DMS153 treated with DMSO at 0.1 percent for 48 hours (cell line): ENCODE measurements around the gene CELSR1.
"Not testable (repeated sequence)": the region's sequence is repeated elsewhere in the genome, so short reads cannot be mapped to it uniquely, and the experiment has no call there.

Experiments
- DNase-seq: peaks from one replicate; lab custom pipeline; 2025; ENCODE audit not compliant: unreplicated experiment; lab: John Stamatoyannopoulos, UW

Gene CELSR1

DNA sequence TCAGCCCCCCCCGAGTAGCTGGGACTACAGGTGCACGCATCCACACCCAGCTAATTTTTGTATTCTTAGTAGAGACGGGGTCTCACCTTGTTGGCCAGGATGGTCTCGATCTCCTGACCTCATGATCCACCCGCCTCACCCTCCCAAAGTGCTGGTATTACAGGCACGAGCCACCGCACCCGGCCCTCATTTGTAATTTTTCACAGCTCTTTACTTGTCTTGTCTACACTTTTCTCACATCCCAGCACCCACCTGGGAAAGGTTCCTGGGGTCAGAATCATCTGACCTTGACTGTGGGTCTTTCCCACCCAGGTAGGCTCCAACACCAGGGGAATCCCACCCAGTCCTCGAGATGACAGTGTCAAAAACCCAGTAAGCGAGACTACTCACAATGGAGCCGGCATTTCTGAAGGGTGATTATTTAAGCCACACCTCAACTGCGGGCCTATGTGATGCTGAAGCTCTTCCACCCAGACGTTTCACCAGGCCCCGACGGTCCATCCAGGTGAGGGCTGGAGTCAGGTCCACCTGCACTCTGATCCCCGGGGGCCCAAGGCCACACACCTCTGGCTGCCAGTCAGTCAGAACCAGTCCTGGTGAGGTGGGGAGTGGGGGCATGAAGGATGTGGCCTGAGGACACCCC lies 23.4 kb downstream of the CELSR1 start:
- no peak for DNase-seq

DNA sequence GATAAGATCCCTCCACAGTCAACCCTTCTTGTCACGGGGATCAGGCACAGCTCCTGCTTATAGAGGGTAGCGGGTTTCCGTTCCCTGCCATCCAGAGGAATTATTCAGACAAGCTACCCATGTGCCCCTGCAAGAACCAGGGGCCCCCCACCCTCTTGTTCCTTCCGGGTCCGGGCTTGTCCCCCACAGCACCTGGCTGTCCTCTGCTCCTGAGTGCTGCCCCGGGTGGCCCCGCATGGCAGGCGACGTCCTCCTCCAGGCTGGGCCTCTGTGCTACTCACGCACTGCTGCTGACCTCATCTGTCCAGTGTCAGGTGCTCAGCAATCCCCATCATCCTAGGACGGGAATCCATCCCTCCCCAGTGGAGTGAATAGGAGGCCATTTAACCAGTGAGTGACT lies 24.7 kb downstream of the CELSR1 start:
- DNase-seq, result no peak

DNA sequence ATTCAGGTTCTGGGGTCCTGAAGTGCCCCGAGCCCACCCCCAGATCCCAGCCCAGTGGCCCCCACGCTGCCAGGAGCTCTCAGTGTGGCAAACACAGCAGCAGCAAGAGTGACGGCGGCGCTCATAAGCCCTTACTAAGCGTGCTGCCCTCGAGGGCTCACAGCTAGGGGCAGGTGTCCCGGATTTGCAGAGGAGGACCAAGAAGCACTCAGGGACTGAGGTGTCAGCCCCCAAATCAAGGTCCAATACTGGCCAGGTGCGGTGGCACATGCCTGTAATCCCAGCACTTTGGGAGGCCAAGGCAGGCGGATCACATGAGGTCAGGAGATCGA lies 25.4 kb downstream of the CELSR1 start:
- DNase-seq, result no peak

DNA sequence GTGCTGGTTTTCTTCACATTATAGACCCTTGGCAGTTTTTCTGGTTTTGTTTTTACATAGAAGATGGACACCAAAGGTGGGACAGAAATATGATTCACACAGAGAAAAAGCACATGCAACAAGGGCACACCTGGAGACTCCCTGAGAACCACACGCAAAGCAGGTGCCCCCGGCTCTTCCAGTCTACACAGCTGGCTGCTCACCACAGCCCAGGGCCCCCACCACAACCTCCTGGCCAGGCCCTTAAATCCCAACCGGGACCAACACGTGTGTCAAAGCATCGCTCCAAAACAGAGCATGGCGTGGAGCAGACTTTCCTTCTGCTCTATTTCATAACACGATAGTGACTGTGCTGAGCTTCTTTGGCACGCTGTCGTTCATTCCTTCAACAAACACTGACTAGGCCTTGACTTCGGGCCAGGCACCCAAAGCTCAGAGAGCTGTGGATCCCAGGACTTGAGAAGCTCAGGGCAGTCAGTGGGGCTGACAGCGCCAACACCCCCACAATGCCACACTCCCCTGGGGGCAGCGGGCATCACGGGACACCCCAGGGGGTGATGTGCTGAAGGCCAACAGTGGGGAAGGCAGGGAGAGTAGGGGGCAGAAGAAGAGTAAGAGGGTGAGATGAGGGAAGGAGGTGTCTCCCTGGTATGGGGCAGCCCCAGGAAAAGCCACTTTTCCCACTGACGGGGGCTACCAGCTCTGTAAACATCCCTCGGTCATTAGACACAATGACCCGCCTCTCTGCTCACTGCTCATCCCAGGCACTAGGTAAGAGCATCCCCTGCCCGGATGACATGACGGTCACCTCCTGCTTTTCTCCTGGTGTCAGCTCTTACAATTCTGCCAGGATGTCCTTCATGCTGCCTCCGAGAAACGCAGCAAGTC lies 26.0 kb downstream of the CELSR1 start:
- no peak for DNase-seq

DNA sequence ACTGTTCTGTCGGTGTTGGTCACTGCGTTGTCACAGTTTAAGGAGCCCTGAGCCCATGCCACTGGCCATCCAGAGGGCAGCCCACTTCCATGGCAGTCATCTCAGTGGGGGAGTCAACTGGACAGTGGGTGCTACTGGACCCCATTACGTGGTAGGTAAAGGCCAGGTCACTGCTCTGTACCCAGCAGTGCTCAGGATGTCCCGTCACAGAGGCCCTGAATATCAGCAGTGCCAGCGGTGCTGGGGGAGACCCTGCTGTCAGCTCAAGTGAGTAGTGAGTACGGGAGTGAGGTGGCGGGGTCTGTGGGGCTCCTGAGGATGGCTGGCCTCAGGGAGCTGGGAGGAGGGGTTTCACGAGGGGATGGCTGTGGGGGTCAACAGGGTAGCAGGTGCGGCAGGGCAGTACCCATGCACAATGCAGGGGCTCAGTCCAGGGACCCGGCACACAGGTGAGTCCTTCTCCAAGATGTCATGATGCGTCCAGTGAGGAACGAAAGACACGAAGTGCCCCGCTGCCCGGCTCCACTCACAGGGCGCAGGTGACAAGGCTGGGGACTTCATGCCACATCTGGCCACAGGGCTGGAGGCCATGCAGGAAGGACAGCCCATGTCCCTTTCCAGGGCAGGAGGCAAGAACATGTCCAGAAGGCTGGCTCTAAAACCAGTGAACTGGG lies 27.9 kb downstream of the CELSR1 start:
- DNase-seq, result no peak

DNA sequence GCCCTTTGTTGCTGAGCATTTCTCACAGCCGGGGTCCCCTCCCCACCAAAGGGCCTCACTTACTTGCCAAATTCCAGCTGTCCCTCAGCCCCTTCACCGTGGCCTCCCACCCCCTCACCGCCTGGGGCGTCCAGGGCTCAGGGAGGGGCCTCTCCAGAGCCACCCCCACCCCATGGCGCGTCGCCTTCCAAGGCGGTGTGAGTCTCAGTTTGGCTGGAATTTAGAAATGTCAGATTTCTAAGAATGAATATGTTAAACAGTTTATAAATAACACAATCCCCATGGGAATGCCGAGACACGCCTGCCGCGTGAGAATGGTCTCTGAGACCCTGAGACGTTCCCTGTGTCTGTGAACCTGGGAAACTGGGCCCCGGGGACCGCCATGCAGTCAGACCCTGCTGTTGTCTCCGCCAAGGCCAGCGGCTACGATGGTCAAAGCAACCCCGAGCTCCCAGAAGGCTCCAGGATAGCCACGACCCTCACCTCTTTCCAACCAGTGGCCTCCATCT lies 28.9 kb downstream of the CELSR1 start:
- no peak for DNase-seq

DNA sequence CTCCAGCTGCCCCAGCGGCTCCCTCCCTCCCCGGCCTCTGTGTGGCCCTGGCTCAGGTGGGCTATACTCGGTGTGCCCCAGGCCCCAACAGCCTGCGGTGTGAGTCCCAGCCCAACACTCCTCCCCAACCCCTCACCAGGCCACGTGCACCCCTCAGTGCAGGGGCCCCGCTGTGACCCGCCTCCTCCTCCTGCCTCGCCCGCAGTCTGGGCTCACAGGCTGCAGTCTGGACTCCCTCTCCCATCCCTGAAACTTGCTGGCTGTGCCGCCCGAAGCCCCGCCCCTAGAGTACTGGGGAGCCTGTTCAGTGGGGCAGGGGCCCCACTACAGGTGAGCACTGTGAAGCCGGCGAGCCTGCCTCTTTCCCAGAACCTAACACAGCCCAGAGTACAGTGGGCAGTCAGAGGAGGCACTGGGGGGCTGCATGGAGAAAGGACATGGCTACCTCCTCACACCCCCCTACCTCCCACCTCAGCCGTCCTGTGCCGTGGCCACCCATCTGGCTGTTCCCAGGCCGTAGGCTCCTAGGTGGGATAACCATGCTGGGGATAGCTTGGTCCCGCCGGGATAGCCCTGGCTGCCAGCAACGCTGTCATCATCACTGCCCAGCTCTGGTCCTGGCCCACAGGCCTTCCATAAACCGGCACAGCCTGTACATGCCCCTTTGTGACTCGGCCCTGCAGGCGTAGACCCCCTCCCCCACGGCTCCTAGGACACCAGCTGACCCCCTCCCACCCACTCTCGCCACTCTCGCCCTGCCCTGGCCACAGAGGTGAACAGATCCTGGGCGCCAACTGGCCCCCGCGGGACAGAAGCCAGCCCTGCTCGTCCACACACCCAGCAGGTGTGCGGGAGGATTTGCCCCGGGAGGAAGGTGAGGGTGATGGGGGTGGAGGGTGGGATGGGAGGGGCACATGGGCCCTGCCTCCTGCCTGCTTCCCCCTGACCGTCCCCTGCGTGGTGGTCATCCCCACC lies 29.7 kb downstream of the CELSR1 start:
- DNase-seq, result no peak

DNA sequence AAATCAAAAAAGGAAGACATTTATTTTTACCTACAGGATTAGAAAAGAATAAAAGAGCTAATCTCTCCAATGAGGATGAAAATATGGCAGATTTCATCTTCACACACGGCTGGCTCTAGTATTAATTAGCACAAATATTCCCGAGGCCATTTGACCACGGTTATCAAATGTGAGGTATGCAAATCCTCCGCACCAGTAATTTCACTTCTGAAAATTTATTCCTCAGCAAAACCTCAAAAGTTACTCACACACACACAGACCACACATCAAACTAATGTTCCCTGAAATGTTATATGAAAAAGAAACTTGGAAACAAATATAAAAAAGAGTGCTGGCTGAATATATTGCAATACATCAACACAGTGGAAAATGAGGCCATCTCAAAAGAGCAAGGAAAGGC lies 32.8 kb downstream of the CELSR1 start:
- no peak for DNase-seq

DNA sequence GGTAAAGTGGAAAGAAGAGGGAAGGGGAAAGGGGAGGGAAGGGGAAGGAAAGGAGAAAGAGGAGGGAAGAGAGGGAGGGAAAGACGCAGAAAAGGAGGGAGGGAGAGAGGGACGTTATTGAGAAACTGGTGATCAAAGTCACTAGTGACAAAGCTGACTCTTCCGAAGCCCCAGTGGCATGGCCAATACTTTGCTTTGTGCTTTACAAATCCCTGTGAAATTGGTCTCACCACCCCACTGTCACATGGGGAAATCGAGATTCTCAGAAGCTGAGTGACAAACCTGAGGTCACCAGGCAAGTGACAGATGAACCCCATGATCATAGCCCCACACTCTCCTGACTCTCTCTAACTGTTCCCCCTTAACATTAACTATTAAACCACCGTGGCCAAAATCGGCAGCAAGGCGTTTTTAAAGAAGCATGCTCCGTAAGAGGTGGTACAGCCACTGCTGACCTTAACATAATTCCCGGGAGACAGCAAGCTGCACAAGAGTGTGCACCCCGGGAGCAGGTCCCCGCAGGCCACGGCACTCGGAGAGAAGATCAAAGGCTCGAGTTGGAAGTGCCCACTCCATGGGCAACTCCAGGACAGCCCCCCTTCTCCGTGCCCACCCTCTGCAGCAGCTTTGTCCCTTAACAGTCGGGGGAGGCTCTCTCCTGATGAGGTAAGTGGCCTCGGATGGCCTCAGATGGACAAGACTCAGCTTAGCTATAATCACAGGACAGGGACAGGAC lies 34.8 kb downstream of the CELSR1 start:
- no peak for DNase-seq

DNA sequence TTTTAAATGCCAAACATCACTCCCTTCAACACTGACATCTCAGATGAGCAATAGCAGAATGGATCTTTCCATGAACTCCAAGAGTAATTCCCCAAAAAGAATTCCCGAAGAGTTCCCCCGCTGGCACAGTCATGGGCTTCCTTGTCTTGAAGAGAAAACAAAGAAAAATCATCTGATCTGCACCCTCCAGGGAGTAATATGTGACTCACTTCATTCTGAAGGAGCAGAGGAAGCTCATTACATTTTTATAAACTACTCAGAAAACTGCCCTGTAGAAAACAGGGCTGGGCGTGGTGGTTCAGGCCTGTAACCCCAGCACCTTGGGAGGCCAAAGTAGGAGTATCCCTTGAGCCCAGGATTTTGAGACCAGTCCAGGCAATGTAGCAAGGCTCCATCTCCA lies 35.7 kb downstream of the CELSR1 start:
- DNase-seq, result no peak

DNA sequence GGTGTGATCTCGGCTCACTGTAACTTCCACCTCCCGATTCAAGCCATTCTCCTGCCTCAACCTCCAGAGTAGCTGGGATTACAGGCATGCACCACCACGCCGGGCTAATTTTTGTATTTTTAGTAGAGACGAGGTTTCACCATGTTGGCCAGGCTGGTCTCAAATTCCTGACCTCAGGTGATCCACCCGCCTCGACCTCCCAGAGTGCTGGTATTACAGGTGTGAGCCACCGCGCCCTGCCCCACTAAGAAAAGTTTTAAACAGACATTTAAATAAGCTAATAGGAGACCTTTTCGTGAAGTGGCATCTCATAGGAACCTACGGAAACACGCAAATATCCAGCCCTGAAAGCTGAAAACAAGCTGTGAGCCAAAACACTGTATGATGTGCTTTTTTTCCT lies 36.2 kb downstream of the CELSR1 start:
- DNase-seq, result not testable (repeated sequence)

DNA sequence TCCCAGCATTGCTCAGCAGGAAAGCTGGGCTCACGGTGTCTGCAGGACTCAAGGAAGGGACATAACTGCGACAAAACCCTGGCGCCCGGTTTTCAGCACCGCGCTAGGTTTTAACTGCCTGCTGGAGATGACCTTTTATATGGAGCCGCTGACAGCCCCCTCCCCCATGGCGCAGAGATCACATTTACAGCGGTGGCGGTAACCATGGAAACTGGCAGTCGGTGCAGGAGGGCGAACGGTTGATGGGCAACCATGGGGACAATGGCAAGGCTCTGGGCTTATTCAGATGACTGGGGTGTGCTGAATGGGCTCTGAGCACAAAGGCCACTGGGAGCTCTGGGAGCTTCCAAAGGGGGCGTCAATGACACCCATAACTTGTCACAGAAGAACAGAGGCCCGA lies 37.2 kb downstream of the CELSR1 start:
- DNase-seq, result no peak

DNA sequence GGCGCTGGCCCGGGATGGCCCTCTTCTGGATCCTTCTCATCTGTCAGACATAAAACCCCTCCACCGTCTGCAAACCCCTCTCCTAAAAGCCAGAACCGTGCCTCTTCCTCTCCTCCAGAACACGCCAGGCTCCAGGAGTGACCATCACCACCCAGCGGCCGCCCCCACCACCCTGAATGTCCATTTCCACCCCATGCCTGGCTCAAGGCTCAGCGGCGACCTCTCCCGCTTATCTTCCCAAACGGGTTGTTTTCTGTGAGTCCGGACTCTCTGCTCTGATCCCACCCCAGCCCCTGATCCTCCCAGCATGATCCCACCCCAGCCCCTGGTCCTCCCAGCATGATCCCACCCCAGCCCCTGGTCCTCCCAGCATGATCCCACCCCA lies 37.6 kb downstream of the CELSR1 start:
- no peak for DNase-seq

DNA sequence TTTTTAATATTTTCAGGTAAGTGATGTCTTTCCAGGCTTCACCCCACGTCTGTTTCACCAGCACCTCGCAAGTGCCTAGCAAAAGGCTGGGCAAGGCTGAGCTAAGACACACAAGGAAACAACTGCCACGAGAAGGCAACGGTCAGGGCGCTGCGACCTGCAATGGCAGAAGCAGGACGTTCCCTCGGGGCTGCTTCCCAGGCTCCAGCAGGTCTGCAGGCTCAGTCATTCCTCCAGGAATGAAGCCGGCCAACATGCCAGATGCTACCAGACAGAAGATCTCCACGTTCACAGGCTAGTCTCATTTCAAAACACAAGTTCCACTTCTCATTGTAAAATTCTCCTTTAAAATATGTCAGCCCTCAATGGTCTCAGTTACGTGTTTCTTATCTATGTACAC lies 45.5 kb downstream of the CELSR1 start:
- no peak for DNase-seq

DNA sequence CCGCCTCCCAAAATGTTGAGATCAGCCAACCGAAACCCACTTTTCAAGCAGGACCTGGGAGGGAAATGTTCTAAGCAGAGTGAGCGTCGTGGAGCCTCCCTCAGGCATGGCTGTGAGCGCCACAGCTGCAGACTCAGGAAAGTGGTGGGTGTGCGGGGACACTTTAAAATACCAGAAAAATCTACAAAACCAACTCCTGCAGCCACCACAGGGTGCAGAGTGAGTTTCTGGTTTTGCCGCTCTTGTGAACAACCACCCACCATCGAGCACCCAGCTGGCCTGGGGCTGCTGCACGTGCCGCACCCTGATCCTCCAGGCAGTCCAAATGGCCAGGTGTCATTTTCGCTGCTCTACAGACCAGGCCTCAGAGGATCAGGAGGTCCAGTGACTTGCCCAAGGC lies 46.9 kb downstream of the CELSR1 start:
- no peak for DNase-seq

DNA sequence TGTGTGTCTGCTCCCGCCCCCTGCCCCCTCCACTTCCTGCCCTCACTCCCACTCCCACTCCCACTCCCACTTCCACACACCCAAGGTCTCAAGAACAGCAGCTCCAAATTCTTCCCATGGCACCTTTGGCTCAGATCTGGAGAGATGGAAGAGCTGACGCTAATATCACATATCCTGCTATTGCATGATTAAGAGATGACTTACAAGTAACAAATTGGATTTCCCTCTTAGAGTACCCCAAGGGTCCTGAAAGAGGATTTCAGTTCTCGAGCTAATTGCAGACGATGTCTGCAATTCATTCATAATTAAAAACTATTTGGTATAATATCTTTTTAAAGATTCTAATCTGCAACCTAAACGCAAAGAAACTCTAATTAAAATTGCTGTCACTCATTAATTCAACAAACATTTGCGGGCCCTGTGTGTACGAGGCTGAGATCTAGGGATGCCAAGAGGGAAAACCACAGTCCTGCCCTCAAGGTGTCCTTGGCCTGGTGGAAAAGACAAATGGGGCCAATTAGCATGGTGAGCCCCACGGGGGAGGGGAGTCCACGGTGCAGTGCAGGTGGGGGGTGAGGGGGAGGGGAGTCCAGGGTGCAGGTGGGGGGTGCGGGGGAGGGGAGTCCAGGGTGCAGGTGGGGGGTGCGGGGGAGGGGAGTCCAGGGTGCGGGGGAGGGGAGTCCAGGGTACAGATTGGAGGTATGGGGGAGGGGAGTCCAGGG lies 50.3 kb downstream of the CELSR1 start:
- no peak for DNase-seq

DNA sequence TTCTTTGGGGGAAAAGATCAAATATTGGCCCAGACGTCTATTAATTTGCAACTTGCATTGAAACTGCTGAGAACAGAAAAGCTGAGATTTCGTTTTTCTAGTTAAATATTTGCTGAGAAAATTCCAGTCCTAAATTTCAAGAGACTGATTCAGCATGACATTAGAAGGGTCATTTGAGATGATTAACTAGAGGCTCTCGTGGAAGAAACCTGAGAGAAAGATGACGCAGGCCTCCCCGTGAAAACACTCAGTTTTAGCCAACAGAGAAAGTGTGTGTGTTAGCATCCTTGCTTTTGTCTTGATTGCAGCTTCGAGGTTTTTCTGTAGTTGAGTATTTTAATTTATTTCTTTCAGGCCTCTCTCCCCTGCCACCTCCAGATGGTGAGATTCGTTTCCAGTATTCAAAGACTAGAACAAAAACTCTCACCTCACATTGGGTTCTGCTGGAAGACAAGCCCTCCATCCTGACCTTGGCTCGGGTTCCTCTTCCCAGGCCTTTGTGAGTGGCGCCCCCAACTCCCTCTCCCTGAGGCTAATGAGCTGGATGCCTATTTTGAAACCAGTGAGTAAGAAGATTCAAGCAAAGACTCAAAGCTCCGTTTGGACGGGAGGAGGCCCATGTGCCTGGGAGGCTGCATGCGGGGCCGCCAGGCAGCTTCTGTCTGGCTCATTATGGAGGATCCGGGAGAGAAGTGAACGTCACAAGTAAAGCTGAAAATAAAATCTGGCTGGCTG lies 52.4 kb downstream of the CELSR1 start:
- no peak for DNase-seq

DNA sequence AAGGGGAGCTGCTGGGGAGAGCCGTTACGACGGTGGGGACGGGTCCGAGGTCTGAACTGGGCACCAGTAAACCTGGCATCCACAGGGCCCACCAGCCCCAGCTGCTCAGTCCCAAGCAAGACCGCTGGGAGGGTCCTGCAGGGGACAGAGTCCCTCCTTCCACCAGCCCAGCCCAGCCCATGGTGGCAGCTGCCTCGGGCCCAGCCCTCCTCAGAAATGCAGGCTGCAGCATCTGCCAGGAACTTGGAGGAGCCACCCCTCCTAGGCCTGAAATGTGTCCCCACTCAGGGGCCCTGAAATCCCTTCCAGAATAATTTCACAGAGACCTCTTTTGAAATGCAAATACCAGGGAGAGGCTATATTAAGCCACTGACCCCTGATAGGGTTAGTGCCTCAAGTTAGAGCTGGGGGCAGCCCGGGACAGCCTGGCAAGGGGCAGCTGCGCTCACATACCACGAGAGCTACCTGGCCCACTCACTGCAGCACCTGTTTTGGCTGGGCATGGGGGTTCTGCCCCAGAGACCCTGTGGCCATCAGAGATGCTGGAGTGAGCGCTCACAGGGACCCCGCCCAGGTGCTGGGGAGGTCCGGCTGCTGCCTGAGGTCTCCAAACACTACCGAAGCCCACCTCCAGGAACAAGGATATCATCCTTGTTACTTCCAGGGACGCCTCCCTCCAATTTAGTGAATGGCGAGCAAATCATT lies 53.1 kb downstream of the CELSR1 start:
- DNase-seq, result no peak
